GM19463 (cell line): ENCODE data around the gene GALNT16.
"Not testable (repeated sequence)": the region's sequence is repeated elsewhere in the genome, so short reads cannot be mapped to it uniquely, and the experiment has no call there.

Experiments
- ATAC-seq: cut with Tn5 transposase; IDR thresholded peaks from one replicate; pipeline ENCODE4 v1.9.1; 2021; ENCODE audit warnings: mild to moderate bottlenecking, moderate library complexity; ENCODE audit not compliant: unreplicated experiment

The GALNT16 gene

DNA sequence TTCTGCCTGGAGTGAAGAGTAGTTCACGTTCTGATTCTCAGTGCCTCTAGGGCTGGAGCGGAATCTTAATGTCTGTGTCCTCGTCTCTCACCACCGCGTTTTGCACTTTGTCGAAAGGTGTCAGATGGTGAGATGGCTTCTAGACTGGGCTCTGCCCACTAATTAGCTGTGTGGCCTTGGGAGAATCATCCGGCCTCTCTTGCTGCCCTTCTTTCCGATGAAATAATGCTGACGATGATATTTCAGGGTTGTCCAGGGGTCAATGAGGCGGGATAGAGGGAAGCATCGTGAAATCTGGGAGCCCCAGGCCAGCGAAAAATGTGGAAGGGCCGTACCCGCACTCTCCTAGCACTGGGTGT lies 811 bp upstream of the GALNT16 start:
- no peak for ATAC-seq

DNA sequence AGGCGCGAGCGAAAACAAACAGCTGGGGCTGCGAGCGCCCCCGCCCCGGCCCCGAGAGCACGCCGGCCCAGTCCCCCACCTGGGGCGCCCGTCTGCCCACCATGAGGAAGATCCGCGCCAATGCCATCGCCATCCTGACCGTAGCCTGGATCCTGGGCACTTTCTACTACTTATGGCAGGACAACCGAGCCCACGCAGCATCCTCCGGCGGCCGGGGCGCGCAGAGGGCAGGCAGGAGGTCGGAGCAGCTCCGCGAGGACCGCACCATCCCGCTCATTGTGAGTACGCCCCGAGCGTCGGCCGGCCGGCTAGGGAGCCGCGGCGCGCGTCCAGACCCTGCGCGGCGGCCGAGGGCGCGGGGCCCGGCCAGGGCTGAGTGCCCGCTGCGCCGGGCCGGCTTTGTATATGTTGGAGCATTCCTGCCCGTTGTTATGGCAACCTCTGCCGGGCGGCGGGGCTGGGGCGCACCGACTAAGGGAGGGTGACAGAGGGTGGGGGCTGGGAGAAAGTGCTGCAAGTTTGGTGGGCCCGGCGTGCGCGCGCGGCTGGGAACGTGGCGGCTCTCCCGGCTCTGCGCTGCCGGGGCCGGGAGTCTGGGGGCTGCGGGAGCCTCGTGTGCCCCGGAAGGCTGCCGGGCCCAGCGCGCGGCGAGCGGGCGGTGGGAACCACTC lies 367 bp downstream of the GALNT16 start:
- no peak for ATAC-seq

DNA sequence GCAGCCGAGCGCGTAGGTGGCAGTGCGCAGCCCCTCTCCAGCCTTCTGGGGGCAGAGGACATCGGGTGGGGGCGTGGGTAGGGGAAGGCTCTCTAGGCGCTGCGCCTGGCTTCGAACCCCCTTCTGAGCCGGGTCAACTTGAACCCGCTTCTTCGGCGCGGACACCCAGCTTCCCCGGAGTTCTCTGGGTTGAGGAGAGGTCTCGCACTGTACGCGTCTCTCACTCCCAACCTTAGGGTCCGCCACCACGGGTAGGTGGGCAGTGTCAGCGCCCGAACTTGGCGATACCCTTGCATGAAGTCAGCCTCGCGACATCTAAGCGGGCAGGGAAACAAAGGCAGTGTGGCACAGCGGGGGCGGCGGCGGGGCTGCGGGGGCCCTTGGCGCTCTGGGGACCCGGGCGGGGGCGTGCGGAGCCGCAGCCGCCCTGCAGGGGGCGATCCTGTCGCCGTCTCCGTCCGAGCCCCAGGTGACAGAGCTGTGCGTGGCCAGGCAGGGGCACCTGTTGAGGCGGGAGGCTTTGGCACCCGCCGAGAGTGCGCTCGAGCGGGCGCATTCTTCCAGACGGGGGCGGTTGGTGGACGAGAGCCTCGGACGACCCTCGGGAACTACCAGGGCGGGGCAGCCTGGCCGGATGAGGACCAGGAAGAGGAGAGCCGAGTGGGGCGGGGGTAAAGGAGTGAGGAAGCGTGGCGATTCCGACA lies 1.1 kb downstream of the GALNT16 start:
- peak; percentile 48 for ATAC-seq

DNA sequence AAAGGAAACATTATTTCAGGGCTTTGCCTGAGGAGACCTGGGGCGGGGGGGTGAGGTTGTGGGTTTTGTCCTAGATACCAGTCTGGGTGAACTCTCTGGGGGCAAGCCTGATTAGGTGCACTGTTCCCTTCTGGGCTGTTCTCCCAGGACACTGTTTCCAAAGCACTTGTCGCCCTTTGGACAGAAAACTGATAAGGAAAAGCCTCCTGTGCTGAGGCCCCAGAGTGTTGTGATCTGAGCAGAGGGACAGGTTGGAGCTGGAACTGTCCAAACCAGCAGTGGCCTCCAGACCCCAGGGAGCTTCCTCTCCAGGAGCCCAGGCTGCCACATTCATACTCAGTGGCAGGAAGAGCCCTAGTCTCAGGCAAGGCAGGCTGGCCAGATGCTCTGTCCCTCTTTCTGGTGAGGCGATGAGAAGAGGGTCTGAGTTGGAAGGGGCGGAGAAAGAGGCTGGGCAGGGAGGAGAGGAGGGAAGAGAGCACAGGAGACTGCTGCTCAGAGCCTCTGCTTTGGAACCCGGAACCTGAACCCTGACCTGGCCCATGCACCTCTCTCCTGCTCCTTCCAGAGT lies 1.9 kb downstream of the GALNT16 start:
- no peak for ATAC-seq

DNA sequence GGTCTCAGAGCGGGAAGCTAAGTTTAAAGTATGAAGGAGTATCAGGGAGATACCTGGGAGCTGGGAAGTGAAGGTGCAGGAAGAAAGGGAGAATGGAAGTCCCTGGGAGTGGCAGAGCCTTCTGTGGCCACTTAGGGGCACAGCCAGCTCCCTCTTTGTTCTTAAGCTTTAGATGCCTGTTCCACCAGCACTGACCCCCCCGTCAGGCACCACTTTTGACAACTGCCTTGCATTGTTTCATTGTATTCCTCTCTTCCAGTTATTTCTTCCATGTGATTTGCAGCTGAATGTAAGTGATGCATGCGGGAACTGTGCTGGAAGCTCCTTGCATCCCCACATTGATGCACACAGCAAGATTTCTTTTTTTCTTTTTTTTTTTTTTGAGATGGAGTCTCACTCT lies 2.6 kb downstream of the GALNT16 start:
- no peak for ATAC-seq

DNA sequence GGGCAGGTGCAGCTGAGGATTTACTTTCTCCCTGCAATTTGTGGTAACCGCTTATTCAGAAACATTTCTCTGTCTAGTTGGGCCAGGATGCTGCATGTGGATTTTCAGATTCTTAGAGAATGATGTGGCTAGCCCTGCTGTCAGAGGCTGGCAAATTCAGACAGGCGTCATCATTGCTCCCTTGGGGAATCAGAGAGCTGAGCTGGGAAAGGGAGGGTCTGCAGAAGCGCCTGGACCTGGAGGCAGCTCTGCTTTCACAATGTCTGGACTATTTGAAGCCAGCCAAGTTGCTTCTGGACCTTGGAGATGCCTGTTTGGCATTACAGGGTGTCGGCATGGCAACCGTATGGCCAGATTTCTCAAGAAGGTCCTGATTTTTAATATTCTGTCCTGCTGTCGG lies 3.4 kb downstream of the GALNT16 start:
- ATAC-seq, result no peak

DNA sequence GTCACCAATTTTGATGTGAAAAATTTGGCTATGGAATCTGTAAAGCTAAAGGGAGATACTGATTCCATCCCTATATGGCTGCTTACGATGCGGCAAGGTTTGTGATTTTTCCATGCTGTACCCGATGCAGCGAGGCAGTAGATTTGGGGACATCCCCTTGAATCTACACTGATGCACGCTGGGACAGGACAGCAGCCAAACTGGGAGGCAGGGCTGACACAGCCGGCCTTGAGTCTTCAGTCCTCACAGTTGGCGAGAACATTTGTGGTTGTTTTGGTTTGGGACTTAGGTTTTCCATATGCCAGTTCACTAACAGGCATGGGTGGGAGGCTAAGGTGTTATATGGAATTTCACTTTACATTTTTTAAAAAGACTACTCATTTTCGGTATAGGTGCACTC lies 3.8 kb downstream of the GALNT16 start:
- ATAC-seq, result no peak

DNA sequence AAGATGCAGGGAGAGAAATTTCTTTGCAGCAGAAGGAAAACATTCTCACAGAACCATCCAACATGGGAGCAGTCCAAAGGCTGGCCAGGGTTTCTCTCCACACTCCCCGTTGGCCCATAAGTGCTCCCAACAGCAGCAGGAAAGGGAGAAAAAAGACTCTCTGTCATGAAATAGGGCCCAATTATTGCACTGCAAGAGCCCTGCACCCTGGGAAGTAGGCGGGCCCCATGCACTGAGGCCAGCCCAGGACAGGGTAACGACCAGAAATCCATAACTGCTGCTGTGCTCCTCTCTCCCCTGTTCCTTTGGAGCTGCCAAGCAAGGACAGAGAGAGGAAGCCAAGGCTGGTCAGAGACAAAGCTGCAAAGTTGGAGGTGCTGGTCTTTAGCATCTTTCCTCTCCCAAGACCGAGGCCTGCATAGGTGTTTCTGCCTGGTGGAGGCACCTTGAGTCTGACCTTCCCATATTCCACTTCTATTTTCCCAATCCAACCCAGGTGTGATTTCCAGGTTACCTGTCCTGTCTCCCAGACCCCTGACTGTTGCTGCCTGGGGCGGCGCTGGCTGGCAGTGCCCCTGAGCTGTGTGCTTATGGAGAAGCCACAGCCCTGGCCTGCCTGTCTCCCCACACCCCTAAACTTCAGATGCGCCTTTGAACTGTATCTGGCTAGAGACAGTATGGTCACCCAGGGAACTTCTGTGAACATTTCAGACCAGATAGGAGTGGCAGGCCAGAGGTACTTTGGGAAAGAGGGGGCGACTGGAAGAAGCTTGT lies 6.8 kb downstream of the GALNT16 start:
- ATAC-seq, result no peak

DNA sequence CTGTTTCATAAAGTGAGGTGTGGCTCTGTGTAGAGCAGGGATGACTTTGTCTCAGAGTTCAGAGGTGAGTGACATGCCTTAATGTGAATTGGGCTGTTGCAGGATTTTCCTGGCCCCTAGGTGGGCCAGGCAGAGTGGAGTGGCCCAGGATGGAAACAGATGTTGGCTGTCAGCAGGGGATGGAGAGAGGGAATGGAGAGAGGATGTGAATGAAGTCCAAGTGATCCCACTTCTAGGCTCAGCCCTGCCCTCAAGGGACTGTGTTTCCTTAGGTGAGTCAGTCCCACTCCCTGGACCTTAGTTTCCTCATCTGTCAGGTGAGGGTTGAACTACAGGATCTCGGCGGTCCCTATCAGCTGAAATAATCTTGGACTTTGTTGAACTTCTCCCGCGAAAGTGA lies 7.5 kb downstream of the GALNT16 start:
- no peak for ATAC-seq

DNA sequence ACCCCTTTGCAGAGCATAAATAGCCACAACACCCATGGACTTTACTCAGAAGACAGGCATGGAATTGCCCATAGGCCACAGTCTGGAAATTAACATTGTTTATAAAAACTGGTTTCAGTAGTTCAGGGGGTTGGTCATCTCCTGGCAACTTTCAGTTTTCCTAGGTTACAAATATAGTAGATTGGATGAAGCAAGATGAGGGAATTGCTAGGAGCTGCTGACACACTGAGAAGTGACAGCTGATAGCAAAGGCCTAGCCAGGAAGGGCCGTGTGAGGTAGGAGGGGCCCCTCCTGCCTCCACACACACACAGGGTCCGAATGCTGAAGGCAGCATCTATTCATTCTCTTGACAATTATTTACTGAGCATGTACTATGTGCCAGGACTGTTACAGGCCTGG lies 8.3 kb downstream of the GALNT16 start:
- ATAC-seq, result no peak

DNA sequence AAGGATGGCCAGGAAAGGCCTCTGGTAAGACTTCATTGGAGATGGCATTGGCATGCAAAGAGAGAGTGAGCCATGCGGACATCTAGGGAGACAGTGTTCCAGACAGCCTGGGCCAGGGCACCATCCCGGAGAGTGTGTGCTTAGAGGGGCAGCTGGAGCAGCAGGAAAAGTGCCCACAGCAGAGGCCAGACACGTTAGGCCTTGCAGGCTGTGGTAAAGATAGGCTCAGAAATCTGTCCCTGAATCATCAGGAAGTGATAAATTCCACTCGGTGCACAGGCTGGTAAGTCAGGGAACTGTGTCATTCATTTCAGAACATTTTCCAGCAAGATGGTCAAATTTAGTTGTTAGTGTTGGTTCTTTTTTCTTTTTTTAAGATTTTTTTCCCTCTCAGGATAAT lies 8.8 kb downstream of the GALNT16 start:
- ATAC-seq, result no peak

DNA sequence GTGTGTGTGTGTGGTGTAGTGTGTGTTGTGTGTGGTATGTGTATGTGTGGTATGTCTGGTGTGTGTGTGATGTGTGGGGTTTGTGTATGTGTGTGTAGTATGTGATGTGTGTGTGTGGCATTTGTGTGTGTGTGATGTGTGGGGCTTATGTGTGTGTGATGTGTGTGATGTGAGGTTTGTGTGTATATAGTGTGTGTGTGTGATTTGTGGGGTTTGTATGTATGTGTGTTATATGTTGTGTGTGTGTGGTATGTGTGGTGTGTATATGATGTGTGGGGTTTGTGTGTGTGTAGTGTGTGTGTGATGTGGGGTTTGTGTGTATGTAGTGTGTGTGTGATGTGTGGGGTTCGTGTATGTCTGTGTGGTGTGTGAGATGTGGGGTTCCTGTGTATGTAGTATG lies 9.4 kb downstream of the GALNT16 start:
- ATAC-seq, result no peak

DNA sequence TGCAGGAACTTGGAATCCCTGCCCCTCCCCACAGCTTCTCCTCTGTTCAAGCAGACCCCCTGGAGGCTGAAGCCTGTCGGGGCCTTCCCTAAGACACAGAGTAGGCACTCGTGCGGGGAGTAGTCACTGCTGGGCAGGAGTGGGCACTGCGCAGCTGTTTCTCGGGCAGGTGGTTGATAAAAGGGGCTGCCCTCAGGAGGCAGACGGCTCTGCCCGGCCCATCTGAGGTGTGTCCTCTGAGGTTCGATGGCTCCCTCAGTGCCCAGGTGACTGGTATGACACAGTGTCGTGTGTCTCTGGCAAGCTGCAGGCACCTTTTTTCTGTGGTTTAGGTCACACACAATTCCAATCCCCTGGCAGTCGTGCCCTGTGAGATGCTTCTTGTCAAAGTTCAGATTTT lies 10.1 kb downstream of the GALNT16 start:
- no peak for ATAC-seq

DNA sequence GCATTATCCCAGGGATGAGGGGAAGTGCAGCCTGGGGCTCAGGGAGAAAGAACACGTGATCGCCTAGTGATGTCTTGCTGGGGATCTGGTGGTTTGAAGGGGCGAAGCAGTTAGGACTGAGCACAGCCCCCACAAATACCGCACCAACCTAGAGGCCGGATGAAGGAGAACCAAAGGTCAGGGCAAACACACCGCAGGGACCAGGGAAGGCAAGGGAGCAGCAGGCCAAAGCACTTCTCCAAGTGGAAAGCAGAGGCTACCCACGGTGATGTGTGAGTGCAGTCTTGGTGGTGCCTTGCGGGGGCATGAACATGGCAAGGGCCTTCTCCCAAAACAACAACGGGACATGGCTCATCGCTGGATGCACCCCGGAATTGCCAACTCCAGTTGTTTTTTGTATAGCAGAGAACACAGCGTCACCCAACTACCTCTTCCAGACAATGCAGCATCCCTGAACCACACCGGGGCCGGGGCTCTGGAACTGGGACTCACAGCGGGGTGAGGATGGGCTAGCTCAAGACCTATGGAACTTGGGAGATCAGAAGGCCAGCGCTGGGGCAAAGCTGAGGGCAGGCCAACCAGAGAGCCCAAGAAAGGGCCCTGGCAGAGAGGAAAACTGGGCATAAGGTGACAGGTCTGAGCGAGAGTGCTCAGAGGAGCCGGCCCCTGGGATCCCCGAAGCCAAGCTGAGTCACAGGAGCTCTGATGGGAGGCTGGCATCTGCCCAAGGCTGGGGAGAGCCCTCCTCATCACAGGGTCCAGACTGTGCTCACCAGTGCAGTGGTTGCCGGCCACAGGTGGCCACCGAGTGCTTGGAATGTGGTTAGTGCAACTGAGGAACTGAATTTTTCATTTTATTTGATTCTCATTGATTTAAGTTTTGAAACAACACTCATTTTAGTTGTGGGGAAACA lies 11.1 kb downstream of the GALNT16 start:
- no peak for ATAC-seq

DNA sequence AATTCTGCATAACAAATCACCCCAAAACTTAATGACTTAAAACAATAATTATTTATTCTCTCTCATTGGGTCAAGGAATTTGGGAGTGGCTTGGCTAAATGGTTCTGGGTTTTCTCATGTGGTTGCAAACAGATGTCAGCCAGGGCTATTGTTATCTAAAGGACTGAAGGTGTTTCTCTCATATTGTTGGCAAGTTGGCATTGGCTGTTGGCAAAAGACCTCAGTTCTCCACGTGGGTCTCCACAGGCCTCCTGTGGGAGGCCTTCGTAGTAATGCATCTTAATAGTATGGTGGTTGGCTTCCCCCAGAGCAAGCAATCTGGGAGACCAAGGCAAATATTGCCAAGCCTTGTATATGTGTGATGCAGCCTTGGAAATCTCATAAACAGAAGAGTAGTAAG lies 14.4 kb downstream of the GALNT16 start:
- ATAC-seq, result no peak

DNA sequence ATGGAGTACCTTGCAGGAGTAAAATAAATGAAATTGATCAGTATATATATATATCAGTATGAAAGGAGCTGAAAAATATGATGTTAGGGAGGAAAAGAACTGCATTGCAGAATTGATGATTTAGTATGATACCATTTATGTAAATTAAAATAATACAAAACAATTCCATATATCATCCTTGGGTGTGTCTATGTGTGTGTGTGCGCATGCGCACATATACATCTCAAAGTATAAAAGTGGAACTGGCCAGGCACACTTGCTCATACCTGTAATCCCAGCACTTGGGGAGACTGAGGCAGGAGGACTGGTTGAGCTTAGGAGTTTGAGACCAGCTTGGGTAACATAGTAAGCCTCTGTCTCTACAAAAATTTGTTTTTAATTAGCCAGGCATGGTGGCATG lies 15.4 kb downstream of the GALNT16 start:
- no peak for ATAC-seq

DNA sequence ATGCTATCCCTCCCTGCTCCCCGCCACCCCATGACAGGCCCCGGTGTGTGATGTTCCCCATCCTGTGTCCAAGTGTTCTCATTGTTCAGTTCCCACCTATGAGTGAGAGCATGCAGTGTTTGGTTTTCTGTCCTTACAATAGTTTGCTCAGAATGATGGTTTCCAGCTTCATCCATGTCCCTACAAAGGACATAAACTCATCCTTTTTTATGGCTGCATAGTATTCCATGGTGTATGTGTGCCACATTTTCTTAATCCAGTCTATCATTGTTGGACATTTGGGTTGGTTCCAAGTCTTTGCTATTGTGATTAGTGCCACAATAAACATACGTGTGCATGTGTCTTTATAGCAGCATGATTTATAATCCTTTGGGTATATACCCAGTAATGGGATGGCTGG lies 17.4 kb downstream of the GALNT16 start:
- ATAC-seq, result not testable (repeated sequence)

DNA sequence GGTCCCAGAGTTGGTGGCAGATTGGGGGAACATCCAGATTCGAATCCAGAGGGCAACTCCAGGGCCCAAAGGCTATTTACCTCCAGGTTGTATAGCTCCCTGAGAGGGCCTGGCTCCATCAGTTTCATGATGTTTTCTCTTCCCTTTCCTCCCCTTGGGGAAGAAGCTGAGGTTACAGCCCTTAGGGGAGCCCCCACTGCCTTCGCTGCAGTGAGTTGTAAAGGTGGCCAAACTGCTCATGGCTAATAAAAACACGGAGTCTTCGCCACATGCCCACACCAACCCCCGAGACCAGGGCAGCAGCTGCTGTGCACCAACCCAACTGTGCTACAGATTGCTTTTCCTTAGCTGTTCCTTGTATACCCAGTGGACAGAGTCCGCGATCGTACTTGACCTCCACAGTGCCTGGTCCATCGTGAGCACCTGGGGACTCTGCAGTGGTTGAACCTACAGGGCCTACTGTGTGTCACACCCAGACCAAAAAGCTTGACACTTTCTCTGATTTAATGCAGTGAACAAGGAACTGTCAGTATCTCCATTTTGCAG lies 20.9 kb downstream of the GALNT16 start:
- no peak for ATAC-seq

DNA sequence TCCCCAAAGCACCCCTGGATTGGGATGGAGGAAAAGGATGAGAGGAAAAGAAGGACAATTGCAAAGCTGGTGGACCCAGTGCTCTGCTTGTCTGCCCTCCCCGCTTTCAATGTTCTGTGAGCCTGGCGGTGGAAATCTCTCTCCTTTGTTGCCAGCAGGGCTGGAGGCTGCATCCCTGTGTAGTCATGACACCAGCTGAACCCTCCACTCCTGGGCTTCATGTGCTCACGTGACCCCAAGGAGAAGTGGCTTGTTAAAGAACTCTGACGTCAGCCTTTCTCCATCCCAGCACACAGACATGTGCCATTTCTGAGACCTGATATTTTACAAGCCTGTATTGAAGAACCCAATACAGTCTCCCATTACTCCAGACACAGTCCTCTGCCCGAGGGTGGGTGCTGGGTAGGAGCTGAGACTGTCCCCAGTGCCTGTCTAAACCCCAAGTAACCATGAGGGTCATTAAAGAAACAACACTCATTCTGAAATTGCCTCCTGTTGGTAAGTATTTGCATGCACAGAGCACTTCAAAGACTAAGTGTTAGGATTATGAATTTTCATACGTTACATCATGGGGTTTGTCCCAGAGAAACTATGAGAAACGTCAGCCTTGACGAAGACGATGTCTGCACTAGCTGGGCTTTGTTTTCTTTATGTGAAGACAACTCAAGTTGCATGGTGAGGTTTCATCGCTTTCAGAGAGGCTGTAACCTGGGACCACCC lies 21.7 kb downstream of the GALNT16 start:
- ATAC-seq, result no peak

DNA sequence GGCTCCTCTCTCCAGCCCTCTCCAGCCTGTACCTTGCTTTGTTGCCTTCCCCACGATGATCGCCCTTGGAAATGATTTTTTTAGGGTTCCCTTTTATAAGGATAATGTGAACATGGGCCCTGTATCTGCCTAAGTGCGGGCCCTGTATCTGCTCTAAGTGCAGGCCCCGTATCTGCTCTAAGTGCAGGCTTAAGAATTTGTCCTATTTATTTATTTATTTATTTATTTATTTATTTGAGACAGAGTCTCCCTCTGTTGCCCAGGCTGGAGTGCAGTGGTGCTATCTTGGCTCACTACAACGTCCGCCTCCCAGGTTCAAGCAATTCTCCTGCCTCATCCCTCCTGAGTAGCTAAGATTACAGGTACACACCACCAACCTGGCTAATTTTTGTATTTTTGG lies 22.5 kb downstream of the GALNT16 start:
- no peak for ATAC-seq
